MCF 10A (cell line): ENCODE data around the gene HIPK1. TPM values are rescaled to one million over a fixed set of nuclear protein-coding genes. Genes with fewer than 3 reads are reported as not detected.

Experiments
- BruUV-seq: library from RNA; stranded (reverse); fragments of 400-500 nt; replicated peaks from 2 replicates; lab custom pipeline; 2021; lab: Mats Ljungman, UMichigan
- CTCF ChIA-PET: fragments of 300-600 bp; sonication (Branson Sonifier 250); formaldehyde crosslinking; extraction: SDS; loops from one replicate; lab custom pipeline; 2021; ENCODE audit warnings: antibody characterized with exemption, inconsistent platforms; lab: Yijun Ruan, JAX
- POLR2A ChIA-PET: fragments of 300-600, 350-650 bp; sonication (Branson Sonifier 250); formaldehyde crosslinking; extraction: SDS; loops from one replicate; lab custom pipeline; 2020; ENCODE audit warnings: antibody characterized with exemption, inconsistent platforms; lab: Yijun Ruan, JAX
- DNase-seq: peaks from one replicate; pipeline ENCODE4 v3.0.0-alpha.2; 2018; ENCODE audit not compliant: unreplicated experiment
- H3K27ac Mint-ChIP-seq: one replicate; pipeline ENCODE4 v1.8.0; 2022; ENCODE audit warnings: mild to moderate bottlenecking, low read depth, mixed read lengths; ENCODE audit not compliant: unreplicated experiment
- H3K27me3 Mint-ChIP-seq: one replicate; pipeline ENCODE4 v1.8.0; 2022; ENCODE audit warnings: mixed read lengths; ENCODE audit not compliant: insufficient read depth, unreplicated experiment
- H3K36me3 Mint-ChIP-seq: one replicate; pipeline ENCODE4 v1.8.0; 2022; ENCODE audit warnings: mild to moderate bottlenecking, moderate library complexity, mixed read lengths; ENCODE audit not compliant: insufficient read depth, unreplicated experiment
- H3K4me1 Mint-ChIP-seq: one replicate; pipeline ENCODE4 v1.8.0; 2022; ENCODE audit warnings: mixed read lengths; ENCODE audit not compliant: insufficient read depth, unreplicated experiment
- H3K4me3 Mint-ChIP-seq: one replicate; pipeline ENCODE4 v1.8.0; 2022; ENCODE audit warnings: mild to moderate bottlenecking, moderate library complexity, mixed read lengths; ENCODE audit not compliant: unreplicated experiment
- H3K9me3 Mint-ChIP-seq: one replicate; pipeline ENCODE4 v1.8.0; 2022; ENCODE audit warnings: mixed read lengths; ENCODE audit not compliant: unreplicated experiment
- intact Hi-C: fragments of 100-400 bp; cut with micrococcal nuclease; formaldehyde crosslinking; loops from 2 replicates; pipeline ENCODE4 v1.14.1; 2022
- total RNA-seq: library from RNA; stranded (reverse); gene quantifications from 2 replicates; pipeline ENCODE4 v1.2.3, GENCODE V29; 2022
- TF ChIP-seq, protein P1 (sequence below): fragments of 200-600 bp; IDR thresholded peaks from one replicate; pipeline ENCODE4 v1.8.0; 2022; ENCODE audit warnings: antibody characterized with exemption, mild to moderate bottlenecking; ENCODE audit not compliant: unreplicated experiment

The HIPK1 gene
- total RNA-seq, 1 experiment from 2014 or later = 46.7 TPM

DNA sequence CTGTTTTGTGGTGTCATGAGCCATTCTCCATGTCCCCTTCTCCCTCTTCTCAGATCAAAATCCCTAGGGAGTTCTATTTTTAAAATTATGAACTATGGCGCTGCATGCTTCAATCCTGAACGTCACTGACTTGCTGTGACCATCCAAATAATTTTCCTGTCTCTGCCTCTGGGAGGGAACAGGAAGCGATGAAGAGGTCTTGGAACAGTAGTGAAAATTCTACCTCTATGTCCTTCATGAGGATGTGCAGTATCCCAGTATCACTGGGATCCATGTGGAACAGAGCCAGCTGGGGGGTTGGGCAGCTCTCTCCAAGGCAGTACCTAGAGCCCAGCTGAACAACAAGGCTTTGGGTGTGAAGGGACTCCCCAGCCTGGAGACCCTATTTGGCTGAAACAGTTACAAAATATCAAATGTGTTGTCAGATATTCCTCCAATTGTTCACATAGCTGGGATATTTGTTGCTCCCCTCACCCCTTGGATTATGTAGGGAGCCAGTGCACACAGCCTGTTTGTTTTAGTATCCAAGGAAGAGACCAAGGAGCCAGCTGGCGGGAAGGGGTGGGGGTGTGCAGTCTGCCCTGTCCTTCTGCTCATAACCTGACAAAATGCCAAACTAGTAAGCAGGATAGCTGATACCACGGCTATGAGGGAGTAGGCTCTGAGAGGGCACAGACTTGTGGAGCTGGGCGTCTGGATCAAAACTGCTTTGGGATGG, 16.4 kb upstream of the HIPK1 start:
- Mint-ChIP-seq H3K4me1 (peaks cover 6% of the 10 kb centered on the region), H3K27ac (no peak overlapping the region), H3K36me3 (peaks cover 24% of the 10 kb centered on the region), H3K27me3 (no peaks in the 10 kb centered on the region), H3K9me3 (no peaks in the 10 kb centered on the region), H3K4me3 (no peak overlapping the region)
- no peak for DNase-seq
- TF ChIP-seq, protein P1, sequence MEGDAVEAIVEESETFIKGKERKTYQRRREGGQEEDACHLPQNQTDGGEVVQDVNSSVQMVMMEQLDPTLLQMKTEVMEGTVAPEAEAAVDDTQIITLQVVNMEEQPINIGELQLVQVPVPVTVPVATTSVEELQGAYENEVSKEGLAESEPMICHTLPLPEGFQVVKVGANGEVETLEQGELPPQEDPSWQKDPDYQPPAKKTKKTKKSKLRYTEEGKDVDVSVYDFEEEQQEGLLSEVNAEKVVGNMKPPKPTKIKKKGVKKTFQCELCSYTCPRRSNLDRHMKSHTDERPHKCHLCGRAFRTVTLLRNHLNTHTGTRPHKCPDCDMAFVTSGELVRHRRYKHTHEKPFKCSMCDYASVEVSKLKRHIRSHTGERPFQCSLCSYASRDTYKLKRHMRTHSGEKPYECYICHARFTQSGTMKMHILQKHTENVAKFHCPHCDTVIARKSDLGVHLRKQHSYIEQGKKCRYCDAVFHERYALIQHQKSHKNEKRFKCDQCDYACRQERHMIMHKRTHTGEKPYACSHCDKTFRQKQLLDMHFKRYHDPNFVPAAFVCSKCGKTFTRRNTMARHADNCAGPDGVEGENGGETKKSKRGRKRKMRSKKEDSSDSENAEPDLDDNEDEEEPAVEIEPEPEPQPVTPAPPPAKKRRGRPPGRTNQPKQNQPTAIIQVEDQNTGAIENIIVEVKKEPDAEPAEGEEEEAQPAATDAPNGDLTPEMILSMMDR = no peak
- no TSS peak for BruUV-seq
- ChIA-PET CTCF (interaction anchor here (1.0 to 1.2 kb wide), 3 partner anchors 12 to 78 kb away, joined by 3 to 5 read pairs (median 4); partner anchors contain the start of gene HIPK1), POLR2A (interaction anchor here (0.6 to 1.3 kb wide), 4 partner anchors 16 to 323 kb away, joined by 3 to 12 read pairs (median 4); partner anchors contain the start of gene HIPK1)
- intact Hi-C loops = no loop called here

DNA sequence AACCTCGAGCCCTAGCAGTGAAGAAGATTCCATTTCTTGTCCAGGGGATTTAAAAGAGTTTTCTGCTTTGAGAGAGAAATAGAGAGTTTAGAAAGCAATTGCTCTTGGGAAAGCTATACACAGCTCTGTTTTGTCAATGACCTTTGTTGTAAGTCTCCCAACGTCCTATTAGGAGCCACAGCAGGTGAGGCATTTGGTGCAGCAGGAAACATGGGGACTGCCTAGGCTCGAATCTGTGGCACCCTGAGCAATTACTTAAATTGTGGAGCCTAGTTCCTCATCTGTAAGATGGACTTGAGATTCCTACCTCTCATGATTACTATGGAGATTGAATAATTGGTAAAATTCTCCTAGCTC, 15.8 kb upstream of the HIPK1 start:
- no TSS peak for BruUV-seq
- ChIA-PET CTCF (interaction anchor here (1.0 to 1.2 kb wide), 3 partner anchors 11 to 78 kb away, joined by 3 to 5 read pairs (median 4); partner anchors contain the start of gene HIPK1), POLR2A (interaction anchor here (0.6 to 1.3 kb wide), 4 partner anchors 15 to 323 kb away, joined by 3 to 12 read pairs (median 4); partner anchors contain the start of gene HIPK1)
- H3K9me3 Mint-ChIP-seq = no peaks in the 10 kb centered on the region
- no peak overlapping the region for H3K27ac Mint-ChIP-seq
- no peak overlapping the region for H3K4me3 Mint-ChIP-seq
- intact Hi-C loops = no loop called here
- H3K36me3 Mint-ChIP-seq = peaks cover 22% of the 10 kb centered on the region
- TF ChIP-seq, protein P1 = no peak
- no peak for DNase-seq
- H3K4me1 Mint-ChIP-seq = peaks cover 11% of the 10 kb centered on the region
- no peaks in the 10 kb centered on the region for H3K27me3 Mint-ChIP-seq

DNA sequence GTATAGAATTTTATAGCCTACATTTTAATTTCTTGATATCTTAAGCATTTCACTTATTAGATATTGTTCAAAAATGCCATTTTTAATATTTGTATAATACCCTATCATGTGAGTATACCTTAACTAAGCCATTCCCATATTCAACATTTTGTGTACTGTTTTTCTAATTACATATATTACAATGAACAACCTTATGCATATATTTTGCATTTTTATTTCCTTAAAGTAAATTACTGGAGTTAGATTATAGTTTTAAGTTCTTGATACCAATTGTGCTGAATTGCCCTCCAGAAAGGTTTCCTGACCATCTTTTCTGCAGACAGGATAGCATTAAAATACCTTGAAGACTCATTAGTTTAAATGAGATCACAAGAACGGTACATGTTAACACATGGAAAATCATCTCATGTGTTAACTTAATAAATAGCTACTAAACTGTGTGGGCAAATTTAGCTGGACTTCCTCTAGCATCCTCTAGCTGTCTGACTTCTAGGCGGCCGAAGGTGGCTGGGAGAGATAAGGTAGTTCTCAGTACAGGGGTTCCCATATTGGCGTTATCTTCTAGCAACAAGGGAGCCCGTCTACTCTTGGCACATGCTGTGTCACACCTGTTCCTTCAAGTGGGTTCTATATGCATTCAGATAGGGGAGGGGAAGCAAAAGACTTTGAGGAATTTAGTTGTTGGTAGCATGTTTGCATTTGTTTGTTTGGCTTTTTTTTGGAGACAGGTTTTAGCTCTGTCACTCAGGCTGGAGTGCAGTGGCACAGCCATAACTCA, 15.0 kb upstream of the HIPK1 start:
- Mint-ChIP-seq H3K4me3 (no peak overlapping the region), H3K27me3 (no peaks in the 10 kb centered on the region), H3K4me1 (peaks cover 13% of the 10 kb centered on the region), H3K27ac (no peak overlapping the region), H3K36me3 (peaks cover 15% of the 10 kb centered on the region), H3K9me3 (no peaks in the 10 kb centered on the region)
- TF ChIP-seq, protein P1 = no peak
- POLR2A ChIA-PET = interaction anchor here (0.6 to 4.7 kb wide), 4 partner anchors 9 to 40 kb away, joined by 3 to 41 read pairs (median 4); partner anchors contain the start of genes DCLRE1B and HIPK1
- CTCF ChIA-PET = interaction anchor here (1.0 to 1.2 kb wide), 2 partner anchors 15 to 79 kb away, joined by 4 to 5 read pairs; partner anchors contain the start of gene HIPK1
- intact Hi-C loops = no loop called here
- BruUV-seq = no TSS peak
- DNase-seq = no peak

DNA sequence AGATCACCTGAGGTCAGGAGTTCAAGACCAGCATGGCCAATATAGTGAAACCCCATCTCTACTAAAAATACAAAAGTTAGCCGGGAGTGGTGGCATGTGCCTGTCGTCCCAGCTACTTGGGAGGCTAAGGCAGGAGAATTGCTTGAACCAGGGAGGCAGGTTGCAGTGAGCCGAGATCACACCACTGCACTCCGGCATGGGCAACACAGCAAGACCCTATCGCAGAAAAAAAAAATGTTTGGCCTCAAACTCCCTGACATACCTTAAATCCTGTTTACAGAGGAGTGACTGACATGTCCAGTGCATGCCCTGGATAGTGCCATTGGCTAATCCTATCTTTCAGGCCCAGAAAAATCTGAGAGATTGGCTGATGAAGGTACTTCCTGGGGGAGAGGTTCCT, 12.2 kb upstream of the HIPK1 start:
- intact Hi-C loops = no loop called here
- ChIA-PET POLR2A (interaction anchor here (4.7 kb wide), 1 partner anchor 13 kb away, joined by 41 read pairs; the partner anchor contains the start of gene HIPK1), CTCF (interaction anchor here (0.7 kb wide), 2 partner anchors 13 to 1106 kb away, joined by 3 to 4 read pairs; partner anchors contain the start of gene AP4B1)
- H3K9me3 Mint-ChIP-seq = no peaks in the 10 kb centered on the region
- BruUV-seq = no TSS peak
- no peaks in the 10 kb centered on the region for H3K36me3 Mint-ChIP-seq
- TF ChIP-seq, protein P1 = no peak
- H3K27ac Mint-ChIP-seq = no peak overlapping the region
- no peaks in the 10 kb centered on the region for H3K27me3 Mint-ChIP-seq
- H3K4me1 Mint-ChIP-seq = peaks cover 13% of the 10 kb centered on the region
- H3K4me3 Mint-ChIP-seq = no peak overlapping the region
- DNase-seq = no peak
